HepG2 (cell line): ENCODE results near the gene IQCN. TPM values are rescaled to one million over a fixed set of nuclear protein-coding genes. Genes with fewer than 3 reads are reported as not detected.

ENCODE experiments used
- CREBL2 ChIP-seq: sonication (generic); formaldehyde crosslinking; IDR thresholded peaks from 2 replicates; pipeline ENCODE4 v1.8.1; 2023; ENCODE audit warnings: missing genetic modification reagents, mild to moderate bottlenecking, borderline replicate concordance
- FOXA1 ChIP-seq, 2 experiments: fragments of 450-650 bp in 1 of 2; sonication (generic) in 1 of 2; formaldehyde crosslinking in 1 of 2; IDR thresholded peaks; 2 replicates each; pipeline versions ENCODE4 v1.4.0 to v1.6.1; 2016 to 2020; ENCODE audit warnings: missing genetic modification reagents in 1 of 2
- FOXK1 ChIP-seq: sonication (generic); formaldehyde crosslinking; IDR thresholded peaks from 2 replicates; pipeline ENCODE4 v1.4.0; 2020; ENCODE audit warnings: low read depth, missing genetic modification reagents, borderline replicate concordance
- FUBP1 ChIP-seq: sonication (generic); formaldehyde crosslinking; IDR thresholded peaks from 2 replicates; pipeline ENCODE4 v1.5.1; 2020; ENCODE audit warnings: missing genetic modification reagents, mild to moderate bottlenecking, borderline replicate concordance
- HNRNPK ChIP-seq: fragments of 200-400 bp; formaldehyde crosslinking; IDR thresholded peaks from 2 replicates; pipeline ENCODE4 v1.6.1; 2018; ENCODE audit warnings: low read length, low read depth, moderate library complexity, mild to moderate bottlenecking; ENCODE audit not compliant: poor library complexity, severe bottlenecking
- MTERF4 ChIP-seq: sonication (generic); formaldehyde crosslinking; IDR thresholded peaks from 2 replicates; pipeline ENCODE4 v1.8.0; 2023; ENCODE audit warnings: mild to moderate bottlenecking, missing genetic modification reagents
- NBN ChIP-seq: fragments of 450-650 bp; conservative IDR thresholded peaks from 2 replicates; pipeline ENCODE4 v1.6.1; 2017
- NR2F6 ChIP-seq, 2 experiments: IDR thresholded peaks; 2 replicates each; pipeline ENCODE4 v1.6.1; 2016; ENCODE audit warnings: antibody characterized with exemption in 1 of 2, mild to moderate bottlenecking in 1 of 2
- PAF1 ChIP-seq: IDR thresholded peaks from 2 replicates; pipeline ENCODE4 v1.6.1; 2016; ENCODE audit warnings: missing genetic modification reagents, missing compliant biosample characterization
- PHF5A ChIP-seq: IDR thresholded peaks from one replicate; pipeline ENCODE4 v1.6.1; 2018; ENCODE audit warnings: low read depth, missing genetic modification reagents; ENCODE audit not compliant: unreplicated experiment
- RBFOX2 ChIP-seq: fragments of 200-400 bp; formaldehyde crosslinking; IDR thresholded peaks from 2 replicates; pipeline ENCODE4 v1.6.1; 2017; ENCODE audit warnings: low read depth, mild to moderate bottlenecking, low read length
- RERE ChIP-seq: IDR thresholded peaks from 2 replicates; pipeline ENCODE4 v1.6.1; 2016; ENCODE audit warnings: low read depth, missing genetic modification reagents, missing compliant biosample characterization
- SRSF1 ChIP-seq: fragments of 200-400 bp; formaldehyde crosslinking; optimal IDR thresholded peaks from 2 replicates; pipeline ENCODE3; 2017; ENCODE audit warnings: mild to moderate bottlenecking, low read depth, low read length, moderate library complexity
- ZBTB25 ChIP-seq: IDR thresholded peaks from 2 replicates; pipeline ENCODE4 v1.6.1; 2018; ENCODE audit warnings: missing genetic modification reagents
- ZNF329 ChIP-seq: sonication (generic); formaldehyde crosslinking; IDR thresholded peaks from 2 replicates; pipeline ENCODE4 v1.9.0; 2021; ENCODE audit warnings: low read depth, mild to moderate bottlenecking, missing genetic modification reagents
- ZNF383 ChIP-seq: sonication (generic); formaldehyde crosslinking; IDR thresholded peaks from 2 replicates; pipeline ENCODE4 v1.4.0; 2020; ENCODE audit warnings: missing genetic modification reagents, mild to moderate bottlenecking, borderline replicate concordance
- ZNF44 ChIP-seq: sonication (generic); formaldehyde crosslinking; IDR thresholded peaks from 2 replicates; pipeline ENCODE4 v1.5.1; 2020; ENCODE audit warnings: mild to moderate bottlenecking, missing genetic modification reagents
- ZNF776 ChIP-seq: sonication (generic); formaldehyde crosslinking; IDR thresholded peaks from 2 replicates; pipeline ENCODE4 v1.4.0; 2020; ENCODE audit warnings: mild to moderate bottlenecking, missing genetic modification reagents
- ZZZ3 ChIP-seq: sonication (generic); formaldehyde crosslinking; IDR thresholded peaks from 2 replicates; pipeline ENCODE4 v1.4.0; 2020; ENCODE audit warnings: missing genetic modification reagents, mild to moderate bottlenecking, borderline replicate concordance
- polyA plus RNA-seq, 8 experiments: library from polyadenylated mRNA; depleted of rRNA in 3 of 8; stranded (reverse) in 7 of 8; unstranded in 1 of 8; fragments of >200 nt; fragmentation: Illumina TruSeq in 4 of 8; extraction: Trizol in 4 of 8; gene quantifications; 2 replicates each; pipeline versions ENCODE4 v1.2.1 to v1.2.3, GENCODE V29; 2011 to 2016; ENCODE audit warnings: low read depth in 4 of 8, missing spikeins in 1 of 8, mixed read lengths in 1 of 8; ENCODE audit not compliant: insufficient read depth in 1 of 8
- total RNA-seq, 5 experiments: library from RNA; depleted of rRNA; stranded (reverse); fragments of >200 nt; fragmentation: Illumina TruSeq; extraction: Trizol; gene quantifications; 2 replicates each; pipeline ENCODE4 v1.2.3, GENCODE V29; 2016; ENCODE audit warnings: low read depth in 1 of 5

IQCN gene
- total and polyA plus RNA-seq, 2 of the 13 experiments (the other 11 are each of a cell fraction or from before 2014, with no cell fraction given): 0.04 to 0.18 TPM

GRCh38 chr19:18317961-18318800 lies 43.9 kb upstream of the IQCN start (continued):
- TF ChIP-seq MTERF4 (no peak), NR2F6 (IDR thresholded peaks at IDR 0.05) (peak; percentile 63), NR2F6 (CRISPR knock-in tag; IDR thresholded peaks at IDR 0.05) (peak; percentile 87; the same call in 1 of the 2 replicates), ZNF44 (CRISPR knock-in tag) (peak; percentile 93; the same call in 1 of the 2 replicates), ZNF383 (no peak), ZNF776 (CRISPR knock-in tag) (no peak), ZNF329 (CRISPR knock-in tag) (0 out of 2 replicates have a peak, but pooled peaks have one; percentile 41), HNRNPK (no peak), PHF5A (CRISPR knock-in tag) (no peak), RBFOX2 (peak; percentile 70), FOXK1 (CRISPR knock-in tag) (no peak), RERE (CRISPR knock-in tag) (no peak), ZBTB25 (CRISPR knock-in tag) (no peak), FUBP1 (CRISPR knock-in tag) (no peak), FOXA1 (IDR thresholded peaks at IDR 0.05) (no peak), FOXA1 (CRISPR knock-in tag; IDR thresholded peaks at IDR 0.05) (no peak), CREBL2 (CRISPR knock-in tag) (0 out of 2 replicates have a peak, but pooled peaks have one; percentile 36), PAF1 (CRISPR knock-in tag) (no peak), NBN (no peak), SRSF1 (no peak), ZZZ3 (no peak)
